GM12872 (cell line): ENCODE results near the gene SLC6A19.

Source experiments
- TF ChIP-seq, protein P1 (sequence below): IDR thresholded peaks from 3 replicates; pipeline ENCODE4 v1.5.1; 2011; ENCODE audit warnings: low read depth, mild to moderate bottlenecking, low read length, moderate library complexity; ENCODE audit not compliant: insufficient read depth

SLC6A19 gene

DNA sequence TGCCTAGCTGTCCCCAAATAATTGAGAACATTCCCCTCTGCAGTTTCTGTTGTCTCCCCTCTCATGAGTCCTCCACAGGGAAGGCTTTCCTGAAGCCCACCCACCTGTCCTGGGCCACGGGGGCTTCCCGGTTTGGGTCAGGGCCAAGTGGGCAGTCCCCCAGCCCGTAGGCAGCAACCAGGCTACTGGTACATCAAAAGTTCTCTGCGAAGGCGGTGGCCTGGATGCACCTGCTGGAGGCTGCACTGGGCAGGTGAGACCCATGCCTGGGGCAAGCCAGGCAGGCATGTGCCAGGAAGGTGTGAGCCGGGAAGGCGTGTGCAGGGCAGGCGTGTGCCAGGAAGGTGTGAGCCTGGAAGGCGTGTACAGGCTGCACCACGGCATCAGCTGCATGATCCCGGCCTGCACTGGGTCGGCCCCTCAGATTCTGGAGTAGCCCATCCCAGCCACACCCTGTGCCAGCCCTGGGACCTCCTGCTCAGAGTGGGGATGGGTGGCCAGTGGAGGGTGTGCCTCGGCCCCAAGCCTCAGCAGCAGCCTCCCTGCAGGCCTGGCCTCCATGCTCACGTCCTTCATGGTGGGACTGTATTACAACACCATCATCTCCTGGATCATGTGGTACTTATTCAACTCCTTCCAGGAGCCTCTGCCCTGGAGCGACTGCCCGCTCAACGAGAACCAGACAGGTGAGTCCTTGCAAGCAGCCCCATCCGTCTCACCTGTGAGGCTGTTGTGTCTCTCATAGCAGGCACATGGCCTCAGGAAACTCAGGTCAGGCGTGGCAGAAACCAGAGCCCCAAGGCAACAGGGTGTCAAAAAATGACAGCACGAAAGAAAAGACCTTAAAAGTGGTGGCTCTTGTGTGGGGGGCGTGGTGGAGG is 8.7 kb downstream of the SLC6A19 start:
- TF ChIP-seq, protein P1, sequence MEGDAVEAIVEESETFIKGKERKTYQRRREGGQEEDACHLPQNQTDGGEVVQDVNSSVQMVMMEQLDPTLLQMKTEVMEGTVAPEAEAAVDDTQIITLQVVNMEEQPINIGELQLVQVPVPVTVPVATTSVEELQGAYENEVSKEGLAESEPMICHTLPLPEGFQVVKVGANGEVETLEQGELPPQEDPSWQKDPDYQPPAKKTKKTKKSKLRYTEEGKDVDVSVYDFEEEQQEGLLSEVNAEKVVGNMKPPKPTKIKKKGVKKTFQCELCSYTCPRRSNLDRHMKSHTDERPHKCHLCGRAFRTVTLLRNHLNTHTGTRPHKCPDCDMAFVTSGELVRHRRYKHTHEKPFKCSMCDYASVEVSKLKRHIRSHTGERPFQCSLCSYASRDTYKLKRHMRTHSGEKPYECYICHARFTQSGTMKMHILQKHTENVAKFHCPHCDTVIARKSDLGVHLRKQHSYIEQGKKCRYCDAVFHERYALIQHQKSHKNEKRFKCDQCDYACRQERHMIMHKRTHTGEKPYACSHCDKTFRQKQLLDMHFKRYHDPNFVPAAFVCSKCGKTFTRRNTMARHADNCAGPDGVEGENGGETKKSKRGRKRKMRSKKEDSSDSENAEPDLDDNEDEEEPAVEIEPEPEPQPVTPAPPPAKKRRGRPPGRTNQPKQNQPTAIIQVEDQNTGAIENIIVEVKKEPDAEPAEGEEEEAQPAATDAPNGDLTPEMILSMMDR: no peak

DNA sequence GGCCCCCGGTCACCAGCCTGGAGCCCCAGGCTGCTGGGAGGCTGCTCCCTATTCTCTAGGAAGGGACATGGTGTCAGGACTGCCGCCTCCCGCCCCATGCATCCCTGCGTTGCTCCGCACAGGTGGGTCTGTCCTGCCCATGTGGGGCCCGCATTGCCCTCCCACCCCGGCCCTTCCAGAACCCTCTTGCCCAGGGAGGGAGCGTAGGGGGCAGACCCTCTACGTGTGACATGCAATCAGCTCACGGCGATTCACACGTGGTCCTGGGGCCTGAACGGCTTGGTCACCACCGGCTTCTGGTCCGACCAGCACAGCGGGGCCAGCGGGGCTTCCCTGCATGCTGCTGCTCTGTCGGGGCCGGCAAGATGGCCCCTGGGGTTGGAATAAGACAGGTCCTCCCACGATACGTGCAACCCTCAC is 9.4 kb downstream of the SLC6A19 start:
- TF ChIP-seq, protein P1: no peak

DNA sequence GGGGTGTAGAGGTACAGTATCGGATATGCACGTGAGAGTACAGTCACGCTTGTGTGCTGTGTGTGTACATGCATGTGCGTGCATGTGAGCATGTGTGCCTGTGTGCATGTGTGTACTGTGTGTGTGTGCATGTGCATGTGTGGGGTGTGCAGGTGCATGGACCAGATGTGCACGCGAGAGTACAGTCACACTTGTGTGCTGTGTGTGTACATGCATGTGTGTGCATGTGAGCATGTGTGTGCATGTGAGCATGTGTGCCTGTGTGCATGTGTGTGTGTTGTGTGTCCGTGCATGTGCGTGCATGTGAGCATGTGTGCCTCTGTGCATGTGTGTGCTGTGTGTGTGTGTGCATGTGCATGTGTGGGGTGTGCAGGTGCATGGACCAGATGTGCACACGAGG is 10.3 kb downstream of the SLC6A19 start:
- TF ChIP-seq, protein P1: no peak

DNA sequence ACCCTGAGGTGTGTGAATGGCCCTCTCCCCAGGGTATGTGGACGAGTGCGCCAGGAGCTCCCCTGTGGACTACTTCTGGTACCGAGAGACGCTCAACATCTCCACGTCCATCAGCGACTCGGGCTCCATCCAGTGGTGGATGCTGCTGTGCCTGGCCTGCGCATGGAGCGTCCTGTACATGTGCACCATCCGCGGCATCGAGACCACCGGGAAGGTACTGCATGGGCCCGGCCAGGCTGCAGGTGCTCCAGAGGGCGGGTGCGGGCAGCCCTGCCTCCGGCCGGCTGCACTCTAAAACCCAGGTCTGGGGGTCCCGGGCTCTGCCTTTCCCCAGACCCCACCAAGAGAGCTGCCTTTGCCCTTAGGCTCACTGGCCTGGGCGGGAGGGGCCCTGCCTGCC is 10.9 kb downstream of the SLC6A19 start:
- TF ChIP-seq, protein P1: no peak

DNA sequence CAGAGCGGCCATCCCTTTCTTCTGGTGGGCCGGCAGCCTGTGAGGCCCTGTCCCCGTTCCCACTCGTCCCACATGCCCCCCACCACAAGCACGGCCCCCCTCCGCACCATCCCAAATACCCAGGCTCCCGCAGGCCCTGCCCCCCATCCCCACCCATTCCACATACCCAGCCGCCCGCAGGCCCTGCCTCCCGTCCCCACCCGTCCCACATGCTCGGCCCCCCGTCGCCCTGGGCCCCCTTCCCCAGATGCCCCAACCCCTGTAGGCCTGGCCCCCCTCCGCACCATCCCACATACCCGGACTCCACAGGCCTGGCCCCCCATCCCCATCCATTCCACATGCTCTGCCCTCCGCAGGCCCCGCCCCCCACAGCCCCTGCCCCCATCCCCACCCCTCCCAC is 11.5 kb downstream of the SLC6A19 start:
- TF ChIP-seq, protein P1: no peak

DNA sequence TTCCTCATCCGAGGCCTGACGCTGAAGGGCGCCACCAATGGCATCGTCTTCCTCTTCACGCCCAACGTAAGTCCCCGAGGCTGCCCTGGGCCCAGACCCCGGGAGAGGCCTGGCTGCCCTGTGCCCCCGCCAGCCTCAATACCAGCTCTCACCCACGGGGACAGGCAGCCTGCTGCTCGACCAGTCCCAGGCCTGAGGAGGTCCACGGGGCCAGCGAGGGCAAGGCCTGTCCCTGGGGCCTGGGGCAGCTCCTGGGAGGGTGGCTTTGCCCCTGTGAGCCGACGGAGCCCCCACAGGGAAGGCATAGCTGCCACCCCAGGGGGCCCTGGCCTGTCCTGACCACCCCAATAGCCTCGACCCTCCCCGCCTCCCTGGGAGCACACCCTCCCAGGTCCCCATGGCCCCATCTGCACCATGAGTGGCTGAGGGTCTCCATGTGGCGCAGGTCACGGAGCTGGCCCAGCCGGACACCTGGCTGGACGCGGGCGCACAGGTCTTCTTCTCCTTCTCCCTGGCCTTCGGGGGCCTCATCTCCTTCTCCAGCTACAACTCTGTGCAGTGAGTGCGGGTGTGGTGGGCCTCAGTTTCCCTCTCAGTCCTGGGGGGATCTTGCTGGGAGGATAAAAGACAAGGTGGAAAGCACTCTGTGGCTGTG is 12.2 kb downstream of the SLC6A19 start:
- TF ChIP-seq, protein P1: no peak

DNA sequence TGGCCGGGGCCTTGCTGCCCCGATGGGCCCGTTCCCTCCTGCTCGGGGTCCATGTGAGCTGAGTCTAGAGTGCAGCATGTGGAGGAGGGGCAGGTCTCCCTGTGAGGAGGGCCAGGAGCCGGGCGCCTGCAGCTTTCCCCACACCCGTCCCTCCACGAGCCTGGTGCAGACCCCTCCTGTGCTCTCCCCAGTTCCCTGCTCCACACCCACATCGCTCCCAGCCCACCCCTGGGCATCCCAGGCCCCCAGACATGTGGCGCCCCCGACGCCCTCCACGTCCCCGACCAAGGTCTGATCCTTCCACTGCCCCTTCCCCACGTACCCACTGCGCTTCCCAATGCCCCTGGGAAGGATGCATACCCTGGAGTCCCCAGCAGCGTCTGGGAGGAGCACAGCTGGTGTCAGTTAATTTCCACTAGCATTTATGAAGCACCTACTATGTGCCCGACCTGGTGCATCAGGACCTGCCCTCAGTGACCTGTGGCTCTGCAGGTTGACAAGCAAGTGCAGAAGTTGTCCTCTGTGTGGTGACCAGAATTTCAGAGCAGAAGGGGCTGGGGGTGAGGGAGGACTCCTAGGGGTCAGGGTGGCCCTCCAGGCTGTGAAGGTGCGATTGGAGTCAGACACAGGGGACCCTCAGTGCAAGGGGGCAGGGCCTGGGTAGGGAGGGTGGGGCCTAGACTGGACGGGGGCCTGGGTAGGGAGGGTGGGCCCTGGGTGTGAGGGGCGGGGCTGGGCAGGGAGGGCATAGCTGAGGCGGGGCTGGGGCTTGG is 13.0 kb downstream of the SLC6A19 start:
- TF ChIP-seq, protein P1: no peak
